ENCODE measurements around the gene HAVCR1. TPM values are rescaled to one million over a fixed set of nuclear protein-coding genes. Genes with fewer than 3 reads are reported as not detected.
"Not testable (repeated sequence)": the region's sequence is repeated elsewhere in the genome, so short reads cannot be mapped to it uniquely, and the experiment has no call there.

HAVCR1 gene
- total and polyA plus RNA-seq, 7 donors, result 0.01 to 0.77 TPM; not detected in 5

- Histone ChIP-seq H3K9me3 (no peaks in the 10 kb centered on the region), H3K4me3 (no peak overlapping the region), H3K4me1 (no peaks in the 10 kb centered on the region), H3K27ac (no peak overlapping the region), H3K36me3 (ENCODE audit: insufficient read depth in 1 of 2, low read depth in 1 of 2) (no peaks in the 10 kb centered on the region), H3K27me3 (ENCODE audit: insufficient read depth in 3 of 3, low read length in 2 of 3) (no peaks in the 10 kb centered on the region)
- no peak for ATAC-seq
- 87 to 94% (median 91%) methylated on average over 2 of the region's 2 CpGs for WGBS, 3 donors
- no peak for DNase-seq
- TF ChIP-seq CTCF (IDR thresholded peaks at IDR 0.05), result no peak
- intact Hi-C loops (cut with DNase I), result no loop called here
Measured at GRCh38 chr5:157066080-157066479, 7.2 kb upstream of the HAVCR1 start.

GRCh38 chr5:157063776-157064430 is 5.0 kb upstream of the HAVCR1 start:
- Histone ChIP-seq H3K36me3 (ENCODE audit: insufficient read depth in 1 of 2, low read depth in 1 of 2) (no peaks in the 10 kb centered on the region), H3K9me3 (no peaks in the 10 kb centered on the region), H3K4me1 (no peaks in the 10 kb centered on the region), H3K27me3 (ENCODE audit: insufficient read depth in 3 of 3, low read length in 2 of 3) (no peaks in the 10 kb centered on the region), H3K4me3 (no peak overlapping the region), H3K27ac (no peak overlapping the region)
- intact Hi-C loops (cut with DNase I), result no loop called here
- ATAC-seq, result no peak
- TF ChIP-seq CTCF (IDR thresholded peaks at IDR 0.05), result no peak
- no peak for DNase-seq
- 79 to 93% (median 90%) methylated on average over 4 of the region's 4 CpGs for WGBS, 3 donors

- no peak for DNase-seq
- H3K27ac ChIP-seq, result no peak overlapping the region
- WGBS, 3 donors, result 88 to 92% (median 89%) methylated on average over 3 of the region's 3 CpGs
- ATAC-seq, result no peak
- no peak overlapping the region for H3K4me3 ChIP-seq
- no peak for TF ChIP-seq CTCF (IDR thresholded peaks at IDR 0.05)
- no peaks in the 10 kb centered on the region for H3K36me3 ChIP-seq (ENCODE audit: insufficient read depth in 1 of 2, low read depth in 1 of 2)
- no peaks in the 10 kb centered on the region for H3K4me1 ChIP-seq
- H3K27me3 ChIP-seq (ENCODE audit: insufficient read depth in 3 of 3, low read length in 2 of 3), result peaks cover 0 to 2% (median 0%) of the 10 kb centered on the region in 3 donors
- no peaks in the 10 kb centered on the region for H3K9me3 ChIP-seq
- intact Hi-C loops (cut with DNase I), result no loop called here
Measured at GRCh38 chr5:157059891-157060290, 975 bp upstream of the HAVCR1 start.

GRCh38 chr5:157057459-157058370 is 1.2 kb downstream of the HAVCR1 start:
- no peak for TF ChIP-seq CTCF (IDR thresholded peaks at IDR 0.05)
- Histone ChIP-seq H3K9me3 (no peaks in the 10 kb centered on the region), H3K27me3 (ENCODE audit: insufficient read depth in 3 of 3, low read length in 2 of 3) (peaks cover 0 to 2% (median 0%) of the 10 kb centered on the region in 3 donors), H3K27ac (no peak overlapping the region), H3K4me3 (no peak overlapping the region), H3K36me3 (ENCODE audit: insufficient read depth in 1 of 2, low read depth in 1 of 2) (no peaks in the 10 kb centered on the region), H3K4me1 (no peaks in the 10 kb centered on the region)
- ATAC-seq, result no peak
- no peak for DNase-seq
- intact Hi-C loops (cut with DNase I), result no loop called here
- 82% methylated on average over 11 of the region's 11 CpGs for WGBS, 3 donors

DNA sequence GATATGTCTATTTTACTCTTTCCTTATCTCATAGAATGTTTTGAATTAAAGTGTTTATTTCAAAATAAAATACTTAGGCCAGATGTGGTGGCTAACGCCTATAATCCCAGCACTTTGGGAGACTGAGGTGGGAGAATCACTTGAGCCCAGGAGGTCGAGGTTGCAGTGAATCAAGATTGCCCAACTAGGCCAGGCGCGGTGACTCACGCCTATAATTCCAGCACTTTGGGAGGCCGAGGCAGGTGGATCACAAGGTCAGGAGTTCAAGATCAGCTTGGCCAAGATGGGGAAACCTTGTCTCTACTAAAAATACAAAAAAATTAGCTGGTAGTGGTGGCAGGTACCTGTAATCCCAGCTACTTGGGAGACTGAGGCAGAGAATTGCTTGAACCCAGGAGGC is 2.1 kb downstream of the HAVCR1 start:
- H3K36me3 ChIP-seq (ENCODE audit: insufficient read depth in 1 of 2, low read depth in 1 of 2); H3K27me3 ChIP-seq (ENCODE audit: insufficient read depth in 3 of 3, low read length in 2 of 3); H3K4me3 ChIP-seq; H3K27ac ChIP-seq; ATAC-seq; intact Hi-C loops (cut with DNase I); DNase-seq; H3K4me1 ChIP-seq; H3K9me3 ChIP-seq: not testable (repeated sequence)
- 83 to 87% (median 85%) methylated on average over 6 of the region's 6 CpGs for WGBS, 3 donors
